OCI-LY3 (cell line): ENCODE results near the gene GNAQ.

Source experiments
- CTCF ChIP-seq: fragments of 200-600, 300-600 bp; sonication (generic); IDR thresholded peaks from 2 replicates; pipeline ENCODE4 v1.5.1; 2014; ENCODE audit warnings: antibody characterized with exemption, low read length, low read depth
- EZH2phosphoT487 ChIP-seq: fragments of 200-600 bp; shearing (Covaris generic); IDR thresholded peaks from 2 replicates; pipeline ENCODE4 v1.6.1; 2018; ENCODE audit warnings: antibody characterized with exemption, mixed run types, low read depth

GRCh38 chr9:77800924-77801551 is 230.6 kb downstream of the GNAQ start:
- TF ChIP-seq CTCF: no peak
- TF ChIP-seq EZH2phosphoT487: no peak
